HFFc6 (cell line): Measurements from ENCODE around the gene CYP2R1. TPM values are rescaled to one million over a fixed set of nuclear protein-coding genes. Genes with fewer than 3 reads are reported as not detected.
"Not testable (repeated sequence)": the region's sequence is repeated elsewhere in the genome, so short reads cannot be mapped to it uniquely, and the experiment has no call there.

Experiments used
- DNase-seq: peaks from one replicate; pipeline ENCODE4 v3.0.0-alpha.2; 2018
- H3K27ac Mint-ChIP-seq: 2 replicates; pipeline ENCODE4 v1.8.0; 2020; ENCODE audit warnings: mild to moderate bottlenecking, mixed read lengths
- H3K27me3 Mint-ChIP-seq: 2 replicates; pipeline ENCODE4 v1.8.0; 2021; ENCODE audit warnings: mild to moderate bottlenecking, moderate library complexity, mixed read lengths; ENCODE audit not compliant: insufficient read depth
- H3K36me3 Mint-ChIP-seq: 2 replicates; pipeline ENCODE4 v1.8.0; 2021; ENCODE audit warnings: low read depth, mixed read lengths
- H3K4me1 Mint-ChIP-seq: 2 replicates; pipeline ENCODE4 v1.8.0; 2020; ENCODE audit warnings: low read depth, mixed read lengths
- H3K4me3 Mint-ChIP-seq: 2 replicates; pipeline ENCODE4 v1.8.0; 2020; ENCODE audit warnings: mild to moderate bottlenecking, moderate library complexity, mixed read lengths
- H3K9me3 Mint-ChIP-seq: 2 replicates; pipeline ENCODE4 v1.8.0; 2020; ENCODE audit warnings: mild to moderate bottlenecking, mixed read lengths
- CTCF ChIP-seq: fragments of 200-600 bp; sonication (generic); IDR thresholded peaks from 2 replicates; pipeline ENCODE4 v1.5.0; 2021; ENCODE audit warnings: antibody characterized with exemption, mild to moderate bottlenecking
- total RNA-seq, 6 experiments: library from RNA; stranded (reverse); fragmentation: NEBNext Ultra II Directional; extraction: Animal tissue kit (Norgen Biotek cat#: 25700); gene quantifications; 2 replicates in 1 of 6; 3 replicates in 5 of 6; pipeline ENCODE4 v1.2.3, GENCODE V29; 2021

Gene CYP2R1
- total RNA-seq, 6 experiments from 2014 or later, result 0.67 to 4.0 (median 1.2) TPM

GRCh38 chr11:14881576-14882193 is 10.3 kb downstream of the CYP2R1 start:
- H3K4me1 Mint-ChIP-seq, result no peaks in the 10 kb centered on the region
- H3K9me3 Mint-ChIP-seq, result no peaks in the 10 kb centered on the region
- no peak for DNase-seq
- no peak overlapping the region for H3K27ac Mint-ChIP-seq
- H3K36me3 Mint-ChIP-seq, result peaks cover 4% of the 10 kb centered on the region; the same call in 1 of the 2 replicates
- no peaks in the 10 kb centered on the region for H3K27me3 Mint-ChIP-seq
- no peak for TF ChIP-seq CTCF
- H3K4me3 Mint-ChIP-seq, result no peak overlapping the region

GRCh38 chr11:14875163-14875562 is 16.9 kb downstream of the CYP2R1 start:
- no peak for DNase-seq
- no peak overlapping the region for H3K4me3 Mint-ChIP-seq
- no peaks in the 10 kb centered on the region for H3K36me3 Mint-ChIP-seq
- no peak overlapping the region for H3K27ac Mint-ChIP-seq
- H3K4me1 Mint-ChIP-seq, result no peaks in the 10 kb centered on the region
- H3K27me3 Mint-ChIP-seq, result no peaks in the 10 kb centered on the region
- no peak for TF ChIP-seq CTCF
- H3K9me3 Mint-ChIP-seq, result no peaks in the 10 kb centered on the region

DNA sequence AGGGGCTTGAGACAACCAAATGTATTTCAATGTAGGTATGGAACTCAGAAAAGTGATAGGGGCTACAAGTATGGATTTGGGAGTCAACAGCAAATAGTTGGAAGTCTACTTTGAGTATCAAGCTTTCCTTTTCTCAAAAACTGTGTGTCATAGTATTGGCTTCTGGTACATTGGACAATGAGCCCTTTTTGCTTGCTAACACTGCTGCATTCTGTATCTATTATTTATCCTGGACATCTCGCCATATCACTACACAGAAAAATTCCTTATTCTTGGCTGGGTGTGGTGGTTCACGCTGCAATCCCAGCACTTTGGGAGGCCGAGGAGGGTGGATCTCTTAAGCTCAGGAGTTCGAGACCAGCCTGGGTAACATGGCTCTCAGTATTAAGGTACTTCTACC is 18.4 kb downstream of the CYP2R1 start:
- no peak for DNase-seq
- Mint-ChIP-seq H3K4me1 (no peaks in the 10 kb centered on the region), H3K36me3 (no peaks in the 10 kb centered on the region), H3K4me3 (no peak overlapping the region), H3K9me3 (no peaks in the 10 kb centered on the region), H3K27ac (no peak overlapping the region), H3K27me3 (no peaks in the 10 kb centered on the region; the same call in 1 of the 2 replicates)
- TF ChIP-seq CTCF, result no peak

GRCh38 chr11:14872032-14872431 is 20.0 kb downstream of the CYP2R1 start:
- Mint-ChIP-seq H3K9me3 (no peaks in the 10 kb centered on the region), H3K27ac (no peak overlapping the region), H3K4me1 (no peaks in the 10 kb centered on the region), H3K4me3 (no peak overlapping the region), H3K36me3 (no peaks in the 10 kb centered on the region), H3K27me3 (no peaks in the 10 kb centered on the region; the same call in 1 of the 2 replicates)
- TF ChIP-seq CTCF, result no peak
- no peak for DNase-seq

DNA sequence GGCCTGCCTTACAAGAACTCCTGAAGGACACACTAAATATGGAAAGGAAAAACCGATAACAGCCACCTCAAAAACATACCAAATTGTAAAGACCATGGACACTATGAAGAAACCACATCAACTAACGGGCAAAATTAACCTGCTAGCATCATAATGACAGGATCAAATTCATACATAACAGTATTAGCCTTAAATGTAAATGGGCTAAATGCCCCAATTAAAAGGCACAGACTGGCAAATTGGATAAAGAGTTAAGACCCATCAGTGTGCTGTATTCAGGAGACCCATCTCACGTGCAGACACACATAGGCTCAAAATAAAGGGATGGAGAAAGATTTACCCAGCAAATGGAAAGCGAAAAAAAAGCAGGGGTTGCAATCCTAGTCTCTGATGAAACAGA is 28.3 kb downstream of the CYP2R1 start:
- not testable (repeated sequence) for H3K9me3 Mint-ChIP-seq, H3K27ac Mint-ChIP-seq, H3K4me3 Mint-ChIP-seq

GRCh38 chr11:14861680-14862079 is 30.4 kb downstream of the CYP2R1 start:
- Mint-ChIP-seq H3K27ac (no peak overlapping the region), H3K4me3 (no peak overlapping the region), H3K9me3 (peaks cover 6% of the 10 kb centered on the region), H3K36me3 (no peaks in the 10 kb centered on the region), H3K27me3 (peaks cover 2% of the 10 kb centered on the region; the same call in 1 of the 2 replicates), H3K4me1 (no peaks in the 10 kb centered on the region)
- no peak for DNase-seq
- no peak for TF ChIP-seq CTCF

More for the DNA sequence above, 28.3 kb downstream of the CYP2R1 start:
- H3K4me1 Mint-ChIP-seq, DNase-seq, H3K27me3 Mint-ChIP-seq, H3K36me3 Mint-ChIP-seq: not testable (repeated sequence)
